ENCODE results near the gene OLFML2A. TPM values are rescaled to one million over a fixed set of nuclear protein-coding genes. Genes with fewer than 3 reads are reported as not detected.

OLFML2A gene
- total and polyA plus RNA-seq, 2 donors (not counting 1 experiment from before 2014, with no cell fraction given), result 0.76 to 0.88 TPM

DNA sequence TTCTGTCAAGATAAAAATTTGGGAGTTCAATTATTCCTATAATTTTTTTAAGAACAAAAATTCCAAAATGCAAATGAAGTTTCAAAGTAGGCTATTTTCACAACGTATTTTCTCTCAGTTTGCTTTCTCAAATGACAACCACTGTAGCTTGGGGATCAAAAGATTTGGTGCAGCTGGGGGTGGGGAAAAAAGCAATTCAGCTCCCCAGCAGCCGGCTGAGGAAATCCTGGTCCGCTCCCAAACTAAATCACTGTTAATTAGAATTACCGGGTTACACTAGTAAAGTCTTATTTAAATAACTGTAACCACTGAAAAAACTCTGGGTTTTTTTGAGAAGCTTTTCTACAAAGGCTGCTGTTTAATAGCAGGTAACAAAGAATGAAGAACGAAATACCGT, 11.5 kb upstream of the OLFML2A start:
- Histone ChIP-seq H3K9me3 (ENCODE audit: control extremely low read depth in 1 of 3, control insufficient read depth in 2 of 3, insufficient read depth in 1 of 3, low read length in 2 of 3) (no peaks in the 10 kb centered on the region), H3K27ac (ENCODE audit: low read length in 2 of 2) (no peak overlapping the region), H4K20me1 (ENCODE audit: control insufficient read depth, insufficient read depth, low read length, poor library complexity, severe bottlenecking) (no peaks in the 10 kb centered on the region), H3K36me3 (replicated peaks in 1 of 2; ENCODE audit: control extremely low read depth in 1 of 2, control insufficient read depth in 1 of 2, extremely low read depth in 1 of 2, insufficient read depth in 2 of 2, low read length in 1 of 2) (no peaks in the 10 kb centered on the region), H2AFZ (ENCODE audit: insufficient read depth, low read depth, low read length, poor library complexity, severe bottlenecking) (no peak overlapping the region), H3K9ac (ENCODE audit: low read length) (no peak overlapping the region), H3K4me2 (replicated peaks; ENCODE audit: low read depth, low read length, poor library complexity, severe bottlenecking) (no peak overlapping the region), H3K79me2 (ENCODE audit: control insufficient read depth, insufficient read depth, low read length) (no peaks in the 10 kb centered on the region), H3K4me3 (ENCODE audit: control extremely low read depth in 1 of 5, extremely low read depth in 1 of 5, insufficient read depth in 1 of 5, low read depth in 2 of 5, low read length in 4 of 5) (no peak overlapping the region), H3K27me3 (replicated peaks in 1 of 4; ENCODE audit: control extremely low read depth in 1 of 4, control insufficient read depth in 3 of 4, insufficient read depth in 4 of 4, low read length in 3 of 4) (peaks cover 0 to 39% (median 30%) of the 10 kb centered on the region in 4 experiments), H3K4me1 (ENCODE audit: control insufficient read depth in 2 of 2, insufficient read depth in 2 of 2, low read length in 2 of 2) (peaks cover 17 to 22% of the 10 kb centered on the region in 2 donors)
- H3K4me1 Mint-ChIP-seq, result peaks cover 23% of the 10 kb centered on the region
- H3K9me3 Mint-ChIP-seq (ENCODE audit: insufficient read depth), result no peaks in the 10 kb centered on the region
- intact Hi-C loops (cut with micrococcal nuclease), result loop anchor here (2.0 kb wide), 1 partner anchor 53 kb away; no protein-coding TSS in a partner anchor
- no peak overlapping the region for H3K4me3 Mint-ChIP-seq
- DNase-seq (no peak), ATAC-seq (ENCODE audit: low read depth) (no peak)
- ChIA-PET CTCF (interaction anchor here (0.7 to 2.4 kb wide), 4 partner anchors 11 to 87 kb away, joined by 5 to 8 read pairs (median 6); partner anchors contain the start of gene OLFML2A), POLR2A (no interaction called here)
- no CpG with 5 or more reads among the region's 6 CpGs for WGBS (ENCODE audit: insufficient coverage)
- no peak overlapping the region for H3K27ac Mint-ChIP-seq
- TF ChIP-seq EZH2 (IDR thresholded peaks at IDR 0.05; ENCODE audit: borderline replicate concordance, insufficient read depth, low read depth, low read length, poor library complexity, severe bottlenecking), result no peak
- TF ChIP-seq, protein P1, sequence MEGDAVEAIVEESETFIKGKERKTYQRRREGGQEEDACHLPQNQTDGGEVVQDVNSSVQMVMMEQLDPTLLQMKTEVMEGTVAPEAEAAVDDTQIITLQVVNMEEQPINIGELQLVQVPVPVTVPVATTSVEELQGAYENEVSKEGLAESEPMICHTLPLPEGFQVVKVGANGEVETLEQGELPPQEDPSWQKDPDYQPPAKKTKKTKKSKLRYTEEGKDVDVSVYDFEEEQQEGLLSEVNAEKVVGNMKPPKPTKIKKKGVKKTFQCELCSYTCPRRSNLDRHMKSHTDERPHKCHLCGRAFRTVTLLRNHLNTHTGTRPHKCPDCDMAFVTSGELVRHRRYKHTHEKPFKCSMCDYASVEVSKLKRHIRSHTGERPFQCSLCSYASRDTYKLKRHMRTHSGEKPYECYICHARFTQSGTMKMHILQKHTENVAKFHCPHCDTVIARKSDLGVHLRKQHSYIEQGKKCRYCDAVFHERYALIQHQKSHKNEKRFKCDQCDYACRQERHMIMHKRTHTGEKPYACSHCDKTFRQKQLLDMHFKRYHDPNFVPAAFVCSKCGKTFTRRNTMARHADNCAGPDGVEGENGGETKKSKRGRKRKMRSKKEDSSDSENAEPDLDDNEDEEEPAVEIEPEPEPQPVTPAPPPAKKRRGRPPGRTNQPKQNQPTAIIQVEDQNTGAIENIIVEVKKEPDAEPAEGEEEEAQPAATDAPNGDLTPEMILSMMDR (IDR thresholded peaks at IDR 0.05), result no peak
- peaks cover 54% of the 10 kb centered on the region for H3K27me3 Mint-ChIP-seq

DNA sequence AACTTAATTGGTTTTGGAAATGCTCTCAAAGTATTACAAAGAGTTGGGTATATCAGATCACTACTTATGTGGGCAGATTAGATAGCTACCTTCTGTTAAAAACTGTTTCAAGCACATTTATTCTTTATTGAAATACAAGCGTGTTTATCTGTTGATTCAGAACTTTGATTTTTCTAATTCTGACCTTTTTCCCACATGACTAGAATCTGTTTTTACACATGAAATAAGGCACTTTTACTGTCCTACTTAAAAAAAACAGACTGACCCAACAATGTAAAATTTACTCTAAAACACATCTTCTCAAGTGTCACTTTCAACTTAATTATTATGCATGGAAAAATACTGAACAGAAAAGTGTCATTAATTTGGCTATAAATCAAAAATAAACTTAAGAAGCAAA, 10.6 kb upstream of the OLFML2A start:
- Histone ChIP-seq H3K9ac (ENCODE audit: low read length) (no peak overlapping the region), H4K20me1 (ENCODE audit: control insufficient read depth, insufficient read depth, low read length, poor library complexity, severe bottlenecking) (no peaks in the 10 kb centered on the region), H3K4me1 (ENCODE audit: control insufficient read depth in 2 of 2, insufficient read depth in 2 of 2, low read length in 2 of 2) (peaks cover 19 to 22% of the 10 kb centered on the region in 2 donors), H3K9me3 (ENCODE audit: control extremely low read depth in 1 of 3, control insufficient read depth in 2 of 3, insufficient read depth in 1 of 3, low read length in 2 of 3) (no peaks in the 10 kb centered on the region), H3K27ac (ENCODE audit: low read length in 2 of 2) (no peak overlapping the region), H3K27me3 (replicated peaks in 1 of 4; ENCODE audit: control extremely low read depth in 1 of 4, control insufficient read depth in 3 of 4, insufficient read depth in 4 of 4, low read length in 3 of 4) (peaks cover 0 to 39% (median 32%) of the 10 kb centered on the region in 4 experiments), H3K79me2 (ENCODE audit: control insufficient read depth, insufficient read depth, low read length) (no peaks in the 10 kb centered on the region), H2AFZ (ENCODE audit: insufficient read depth, low read depth, low read length, poor library complexity, severe bottlenecking) (no peak overlapping the region), H3K4me2 (replicated peaks; ENCODE audit: low read depth, low read length, poor library complexity, severe bottlenecking) (no peak overlapping the region), H3K36me3 (replicated peaks in 1 of 2; ENCODE audit: control extremely low read depth in 1 of 2, control insufficient read depth in 1 of 2, extremely low read depth in 1 of 2, insufficient read depth in 2 of 2, low read length in 1 of 2) (no peaks in the 10 kb centered on the region), H3K4me3 (ENCODE audit: control extremely low read depth in 1 of 5, extremely low read depth in 1 of 5, insufficient read depth in 1 of 5, low read depth in 2 of 5, low read length in 4 of 5) (no peak overlapping the region)
- DNase-seq (no peak), ATAC-seq (ENCODE audit: low read depth) (no peak)
- peaks cover 56% of the 10 kb centered on the region for H3K27me3 Mint-ChIP-seq
- no peak overlapping the region for H3K27ac Mint-ChIP-seq
- intact Hi-C loops (cut with micrococcal nuclease), result no loop called here
- TF ChIP-seq, protein P1 (IDR thresholded peaks at IDR 0.05), result no peak
- no peak for TF ChIP-seq EZH2 (IDR thresholded peaks at IDR 0.05; ENCODE audit: borderline replicate concordance, insufficient read depth, low read depth, low read length, poor library complexity, severe bottlenecking)
- CTCF ChIA-PET, result interaction anchor here (1.3 to 2.4 kb wide), 3 partner anchors 10 to 149 kb away, joined by 3 to 6 read pairs (median 5); partner anchors contain the start of gene OLFML2A
- no peaks in the 10 kb centered on the region for H3K9me3 Mint-ChIP-seq (ENCODE audit: insufficient read depth)
- peaks cover 26% of the 10 kb centered on the region for H3K4me1 Mint-ChIP-seq
- no peak overlapping the region for H3K4me3 Mint-ChIP-seq
- POLR2A ChIA-PET, result interaction anchor here (0.5 to 0.6 kb wide), 2 partner anchors 13 to 61 kb away, joined by 3 to 5 read pairs; no protein-coding TSS in a partner anchor
- no CpG with 5 or more reads among the region's 1 CpG for WGBS (ENCODE audit: insufficient coverage)

All from B cell (primary cell).